Stimulated activated CD4-positive, alpha-beta T cell treated with anti-CD3 and anti-CD28 coated beads, TNF-alpha, amount 100 ng/mL, for 48 hours (primary cell): ENCODE data around the gene STK32C.
A peak's percentile ranks its signal among the peaks of the same experiment; 100 is the strongest.

Source experiments
- DNase-seq, 3 donors: peaks; one replicate each; pipeline ENCODE4 v3.0.0-alpha.2; 2020; ENCODE audit warnings: low read depth in 3 of 3

Gene STK32C

DNA sequence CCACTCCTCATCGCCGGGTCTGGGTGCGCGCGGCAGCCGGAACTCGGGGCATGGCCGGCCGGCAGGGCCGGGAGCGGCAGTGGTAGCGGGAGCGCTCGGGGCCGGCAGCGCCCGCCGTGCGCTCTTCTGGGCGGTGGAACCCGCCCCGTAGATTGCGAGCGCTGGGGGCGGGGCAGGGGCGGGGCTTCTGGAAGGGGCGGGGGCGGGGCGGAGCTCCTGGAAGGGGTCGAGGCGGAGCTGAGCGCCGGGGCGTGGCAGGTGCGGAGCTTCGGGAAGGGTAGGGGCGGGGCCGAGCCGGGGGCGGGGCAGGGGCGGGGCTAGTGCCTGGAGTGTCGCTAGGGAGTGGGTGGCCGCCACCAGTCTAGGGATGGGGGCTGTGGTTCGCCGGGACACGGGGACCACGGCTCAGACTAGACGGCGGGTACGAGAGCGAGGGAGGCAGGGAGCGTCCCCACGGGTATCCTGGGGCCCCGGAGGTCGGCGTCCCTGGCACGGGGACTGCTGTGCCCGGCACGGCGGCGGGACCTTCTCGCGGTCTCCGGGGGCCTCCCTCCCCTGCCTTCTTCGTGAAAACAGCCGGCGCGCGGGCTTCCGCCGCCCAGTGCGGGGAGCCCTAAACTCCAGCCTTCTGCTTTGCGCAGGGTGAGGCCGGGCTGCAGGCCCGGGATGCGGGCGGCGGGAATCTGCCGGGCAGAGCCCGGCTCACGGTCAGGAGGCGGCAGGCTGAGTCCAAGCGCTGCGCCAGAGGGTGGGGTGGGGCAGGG, at the start of gene STK32C:
STK32C (minus strand) TSS at position 128 of the 764 bp plus-strand sequence; CDS start at position 11, 117 bp downstream.
- DNase-seq: peak; percentile 83 to 91 (median 83)

GRCh38 chr10:132356621-132357195, 49.0 kb upstream of the STK32C start:
- DNase-seq: no peak

DNA sequence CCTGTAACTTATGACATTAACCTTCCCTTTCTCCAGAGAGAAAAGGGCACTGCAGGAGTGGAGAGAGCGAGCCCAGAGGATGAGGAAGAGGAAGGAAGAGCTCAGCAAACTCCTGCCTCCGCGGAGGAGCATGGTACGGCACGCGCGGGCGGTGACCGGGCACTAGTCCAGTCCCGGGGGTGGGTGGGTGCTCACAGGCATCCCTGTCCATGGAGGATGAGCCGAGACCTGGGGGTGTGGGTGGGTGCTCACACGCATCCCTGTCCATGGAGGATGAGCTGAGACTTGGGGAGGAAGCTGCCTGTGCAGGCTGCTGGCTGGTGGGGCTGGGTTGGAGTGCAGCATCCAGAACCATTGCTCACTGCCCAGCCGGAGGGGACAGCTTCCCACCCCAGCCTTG, 48.0 kb upstream of the STK32C start:
- no peak for DNase-seq

DNA sequence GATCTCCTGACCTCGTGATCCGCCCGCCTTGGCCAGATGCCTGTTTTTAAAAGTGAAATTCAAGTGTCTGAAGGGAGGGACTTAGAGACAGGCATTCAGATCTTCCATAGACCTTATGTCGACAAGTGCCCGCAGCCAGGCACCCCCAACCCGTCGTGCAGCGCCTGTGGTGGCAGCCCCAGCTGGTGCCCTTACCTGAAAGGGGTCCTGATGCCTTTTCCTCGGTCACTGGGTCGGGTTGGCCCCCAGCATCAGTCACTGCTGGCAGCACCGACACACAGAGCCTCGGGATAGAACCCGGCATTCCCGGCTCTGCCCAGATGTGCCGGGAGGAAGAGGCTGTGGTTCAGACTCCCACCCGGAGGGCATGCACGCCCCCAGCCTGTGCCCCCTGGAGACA, 47.5 kb upstream of the STK32C start:
- no peak for DNase-seq

GRCh38 chr10:132354356-132355094, 46.8 kb upstream of the STK32C start:
- DNase-seq: no peak

DNA sequence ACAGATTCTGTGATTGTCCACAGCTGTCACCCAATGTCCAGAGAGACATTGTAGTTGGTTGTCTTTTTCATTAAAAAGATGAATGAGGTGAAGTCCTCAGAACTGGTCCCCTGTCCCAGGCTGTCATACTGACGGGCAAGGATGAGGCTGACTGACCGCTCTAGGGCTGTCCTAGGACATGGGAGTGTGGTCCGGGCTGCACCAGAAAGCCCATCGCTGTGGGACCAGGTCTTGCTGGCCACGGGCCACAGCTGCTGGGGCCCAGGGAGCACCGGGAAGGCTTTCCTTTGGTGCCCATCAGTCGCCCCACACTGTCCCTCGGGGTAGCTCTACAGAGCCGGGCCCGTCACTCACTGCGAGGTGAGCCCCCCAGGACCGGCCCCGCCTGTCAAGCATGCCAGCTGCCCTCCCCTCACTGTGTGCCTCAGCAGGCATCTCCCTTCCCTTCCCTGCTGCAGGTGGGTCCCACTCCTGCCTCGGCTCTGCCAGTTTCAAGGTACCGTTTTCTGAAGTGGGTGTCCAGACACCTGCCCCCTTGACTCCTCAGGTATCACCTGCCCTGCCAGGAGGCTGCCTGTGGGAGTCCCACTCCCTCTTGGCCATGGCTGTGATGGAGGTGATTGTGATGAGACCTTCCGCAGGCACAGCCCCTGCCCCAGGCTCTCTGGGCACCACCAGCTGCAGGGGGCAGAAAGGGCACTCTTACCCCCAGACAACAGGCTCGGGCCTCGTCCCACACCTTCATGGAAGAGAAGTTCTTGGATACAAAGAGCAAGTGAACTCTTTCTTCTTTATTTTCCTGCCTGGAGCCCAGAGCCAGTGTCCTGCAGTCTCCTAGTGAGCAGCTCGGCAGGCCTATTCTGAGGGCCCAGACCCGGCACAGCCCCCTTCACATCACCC, 46.0 kb upstream of the STK32C start:
- no peak for DNase-seq

DNA sequence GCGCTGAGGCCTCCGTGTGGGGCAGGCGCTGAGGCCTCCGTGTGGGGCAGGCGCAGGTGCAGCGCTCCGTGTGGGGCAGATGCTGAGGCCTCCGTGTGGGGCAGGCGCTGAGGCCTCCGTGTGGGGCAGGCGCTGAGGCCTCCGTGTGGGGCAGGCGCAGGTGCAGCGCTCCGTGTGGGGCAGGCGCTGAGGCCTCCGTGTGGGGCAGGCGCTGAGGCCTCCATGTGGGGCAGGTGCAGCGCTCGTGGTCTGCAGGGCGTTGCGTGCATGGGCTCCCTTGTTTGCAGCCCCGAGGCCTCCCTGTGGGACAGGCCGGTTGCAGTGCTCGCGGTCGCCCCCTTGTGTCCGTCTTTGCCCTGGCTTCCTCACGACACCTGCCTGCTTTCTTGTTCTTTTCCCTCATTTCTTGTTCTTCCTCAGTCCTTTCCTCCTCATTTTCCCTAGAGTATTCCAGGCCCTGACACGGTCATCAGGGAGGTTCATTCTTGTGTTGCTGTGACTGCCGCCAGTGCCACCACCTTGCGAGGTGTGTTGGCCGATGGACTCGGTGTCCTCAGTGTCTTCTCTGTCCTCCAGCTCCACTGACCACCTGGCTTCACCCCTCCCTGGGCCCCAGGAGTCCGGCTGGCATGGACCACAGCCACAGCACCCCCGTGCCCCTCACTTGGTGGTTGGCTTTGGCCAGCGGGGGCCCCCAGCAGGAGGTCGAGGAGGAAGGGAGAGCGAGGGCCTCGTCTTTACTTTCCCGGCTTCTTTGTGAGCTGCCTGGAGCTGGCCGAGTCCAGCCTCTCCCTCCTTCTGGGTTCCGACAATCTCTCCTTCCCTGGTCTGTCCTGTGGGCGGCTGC, 44.9 kb upstream of the STK32C start:
- DNase-seq: peak; percentile 44 to 75 (median 56)

DNA sequence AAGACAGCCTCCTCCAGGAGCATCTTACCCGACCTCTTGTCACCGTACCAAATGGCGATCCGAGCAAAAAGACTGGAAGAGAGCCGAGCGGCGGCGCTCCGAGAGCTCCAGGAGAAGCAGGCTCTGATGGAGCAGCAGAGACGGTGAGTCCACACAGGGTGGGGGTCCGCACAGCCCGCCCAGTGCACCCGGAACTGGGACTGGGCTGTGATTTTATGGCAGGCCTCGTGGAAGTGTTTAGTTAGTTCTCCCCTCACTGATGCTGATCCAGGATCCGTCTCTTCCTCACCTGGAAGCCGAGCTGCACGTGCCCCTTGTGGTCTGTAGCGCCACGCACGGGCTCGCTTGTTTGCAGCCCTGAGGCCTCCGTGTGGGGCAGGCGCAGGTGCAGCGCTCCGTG, 43.9 kb upstream of the STK32C start:
- no peak for DNase-seq

GRCh38 chr10:132350946-132351345, 43.2 kb upstream of the STK32C start:
- DNase-seq: no peak

- DNase-seq: no peak
Measured at GRCh38 chr10:132350391-132350790, 42.6 kb upstream of the STK32C start.

DNA sequence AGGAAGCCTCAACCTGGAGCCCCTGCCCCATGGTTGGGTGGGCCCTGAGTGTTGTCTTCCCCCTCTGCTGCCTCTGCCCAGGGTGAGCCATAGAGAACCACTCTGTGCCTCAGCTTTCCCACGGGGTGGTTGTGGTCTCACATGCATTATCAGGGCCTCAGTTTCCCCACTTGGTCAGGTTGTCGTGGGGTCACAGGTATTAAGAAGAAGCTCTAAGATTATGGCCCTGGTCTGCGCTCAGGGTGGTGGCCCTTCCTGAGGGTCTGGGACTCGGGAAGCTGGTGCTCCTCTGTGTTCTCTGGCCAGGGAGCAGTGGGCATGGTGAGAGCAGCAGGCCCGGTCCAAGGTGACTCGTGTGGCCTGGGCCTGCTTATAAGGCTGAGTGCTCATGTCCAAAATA, 42.0 kb upstream of the STK32C start:
- DNase-seq: no peak

GRCh38 chr10:132347931-132348267, 40.1 kb upstream of the STK32C start:
- DNase-seq: no peak

GRCh38 chr10:132347211-132347930, 39.6 kb upstream of the STK32C start:
- no peak for DNase-seq

GRCh38 chr10:132346806-132347205, 39.1 kb upstream of the STK32C start:
- no peak for DNase-seq

DNA sequence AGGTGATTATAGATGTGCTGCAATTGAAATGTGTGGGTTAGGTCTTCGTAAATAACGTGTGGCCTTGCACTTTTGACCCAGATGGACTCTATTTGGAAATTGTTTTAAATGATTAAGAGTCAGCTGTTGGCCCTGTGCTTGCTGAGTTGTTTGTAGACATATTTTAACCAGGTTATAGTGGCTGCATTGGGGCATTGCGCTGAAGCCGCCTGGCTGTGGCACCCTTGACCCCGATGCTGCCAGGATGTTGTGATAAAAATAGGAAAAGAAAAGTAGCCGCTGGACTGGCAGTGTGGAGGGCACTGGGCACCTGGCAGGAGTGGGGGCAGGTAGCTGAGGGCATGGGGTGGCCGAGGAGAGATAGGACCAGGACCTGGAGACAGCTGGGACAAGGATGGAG, 37.6 kb upstream of the STK32C start:
- no peak for DNase-seq

DNA sequence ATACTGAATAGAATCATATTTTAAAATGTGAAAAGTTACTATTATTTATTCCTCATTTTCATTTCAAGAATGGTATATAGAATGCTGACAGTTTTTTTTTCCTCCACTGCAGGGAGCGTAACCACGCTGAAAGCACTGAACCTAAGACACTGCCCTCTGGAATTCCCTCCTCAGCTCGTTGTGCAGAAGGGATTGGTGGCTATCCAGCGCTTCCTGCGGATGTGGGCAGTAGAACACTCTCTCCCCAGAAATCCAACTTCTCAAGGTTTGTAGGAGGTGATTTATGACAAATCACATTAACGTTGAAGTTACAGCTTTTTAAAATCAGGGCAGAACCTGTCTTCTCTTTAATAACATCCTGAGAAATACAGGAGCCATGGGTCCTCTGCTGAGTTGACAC, 36.6 kb upstream of the STK32C start:
- DNase-seq: no peak

GRCh38 chr10:132342553-132342952, 34.8 kb upstream of the STK32C start:
- no peak for DNase-seq

DNA sequence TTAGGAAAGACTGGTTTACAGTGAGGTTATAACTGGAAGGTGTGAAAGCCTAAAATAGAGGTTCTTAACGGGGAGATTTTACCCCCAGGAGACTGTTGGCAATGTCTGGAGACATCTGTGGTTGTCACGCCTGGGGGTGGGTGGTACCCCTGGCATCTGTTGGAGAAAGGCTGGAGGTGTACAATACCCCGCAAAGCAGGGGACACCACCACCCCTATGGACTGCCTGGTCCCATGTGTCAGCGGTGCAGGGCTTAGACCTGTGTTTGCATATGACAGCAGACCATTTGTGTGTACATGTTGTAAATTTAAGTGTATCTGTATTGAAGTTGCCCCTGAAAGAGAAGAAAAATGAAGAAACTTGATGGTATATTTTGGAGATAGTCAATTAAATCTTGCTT, 34.0 kb upstream of the STK32C start:
- no peak for DNase-seq

GRCh38 chr10:132341017-132341416, 33.3 kb upstream of the STK32C start:
- no peak for DNase-seq

DNA sequence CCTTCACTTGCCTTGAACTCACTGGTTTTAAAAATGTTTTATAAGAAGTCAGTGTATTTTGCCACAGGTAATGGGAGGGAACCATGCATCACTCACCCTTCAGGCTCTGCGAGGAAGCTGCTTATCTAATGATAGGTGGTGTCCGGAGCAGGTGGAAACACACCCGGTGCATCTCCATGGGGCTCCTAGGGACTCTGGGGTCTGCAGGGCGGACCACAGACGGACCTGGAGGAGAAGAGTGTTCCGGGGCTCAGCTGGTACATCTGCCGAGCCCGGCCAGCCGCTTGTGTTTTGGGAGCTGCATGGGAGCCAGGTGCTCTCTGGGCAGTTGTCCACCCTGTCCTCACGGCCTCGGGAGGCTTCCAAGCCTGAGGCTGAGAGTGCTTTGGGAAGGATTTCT, 31.5 kb upstream of the STK32C start:
- DNase-seq: no peak
